Measurements from ENCODE around the gene MIER3. TPM values are rescaled to one million over a fixed set of nuclear protein-coding genes. Genes with fewer than 3 reads are reported as not detected.

MIER3 gene
- total RNA-seq, 1 donor, result 28.9 TPM

- no peak for TF ChIP-seq CTCF (IDR thresholded peaks at IDR 0.05; ENCODE audit: insufficient read depth, low read depth, low read length)
- no peak overlapping the region for H3K4me3 ChIP-seq (ENCODE audit: low read depth, low read length)
- DNase-seq (ENCODE audit: low read depth), result no peak
Observed at GRCh38 chr5:56977822-56978221, 25.9 kb upstream of the MIER3 start.

DNA sequence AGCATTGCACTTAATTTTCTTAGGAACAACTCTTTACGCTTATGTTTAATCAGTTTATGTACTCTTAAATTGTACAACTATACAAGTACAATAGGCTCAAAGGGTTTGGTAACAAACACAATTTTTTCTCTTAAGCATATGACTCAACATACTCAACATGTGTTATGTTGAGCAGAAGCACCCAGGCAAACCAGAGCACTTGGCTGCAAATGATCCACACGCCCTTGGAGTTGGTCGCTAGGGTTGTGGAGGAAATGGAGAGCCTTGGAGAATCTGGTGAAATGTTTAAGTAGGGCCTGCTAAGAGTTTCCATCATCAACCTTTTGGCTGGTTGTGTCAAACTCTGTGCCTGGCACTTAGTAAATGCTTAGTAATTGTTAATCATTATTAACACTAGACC, 25.1 kb upstream of the MIER3 start:
- DNase-seq (ENCODE audit: low read depth), result no peak
- TF ChIP-seq CTCF (IDR thresholded peaks at IDR 0.05; ENCODE audit: insufficient read depth, low read depth, low read length), result no peak
- no peak overlapping the region for H3K4me3 ChIP-seq (ENCODE audit: low read depth, low read length)

DNA sequence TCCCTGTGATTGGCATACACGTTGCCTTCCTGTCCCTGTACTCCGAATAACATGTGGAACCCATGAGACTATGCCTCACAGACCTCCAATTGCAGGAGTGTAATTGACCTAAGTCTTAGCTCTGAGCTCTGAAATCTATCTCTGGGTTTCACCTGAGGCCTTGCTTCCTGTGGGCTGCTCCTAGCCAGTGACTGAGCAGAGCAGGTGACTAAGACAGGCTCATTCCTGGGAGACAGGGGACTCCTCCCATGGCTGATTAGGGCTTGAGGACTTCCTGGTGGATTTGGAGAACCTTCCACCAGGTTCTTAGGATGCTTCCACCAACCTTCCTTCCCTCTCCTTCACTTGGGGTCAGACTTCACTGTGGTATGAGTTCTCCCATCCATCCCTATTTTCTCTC, 22.3 kb upstream of the MIER3 start:
- TF ChIP-seq CTCF (IDR thresholded peaks at IDR 0.05; ENCODE audit: insufficient read depth, low read depth, low read length), result no peak
- DNase-seq (ENCODE audit: low read depth), result no peak
- H3K4me3 ChIP-seq (ENCODE audit: low read depth, low read length), result no peak overlapping the region

DNA sequence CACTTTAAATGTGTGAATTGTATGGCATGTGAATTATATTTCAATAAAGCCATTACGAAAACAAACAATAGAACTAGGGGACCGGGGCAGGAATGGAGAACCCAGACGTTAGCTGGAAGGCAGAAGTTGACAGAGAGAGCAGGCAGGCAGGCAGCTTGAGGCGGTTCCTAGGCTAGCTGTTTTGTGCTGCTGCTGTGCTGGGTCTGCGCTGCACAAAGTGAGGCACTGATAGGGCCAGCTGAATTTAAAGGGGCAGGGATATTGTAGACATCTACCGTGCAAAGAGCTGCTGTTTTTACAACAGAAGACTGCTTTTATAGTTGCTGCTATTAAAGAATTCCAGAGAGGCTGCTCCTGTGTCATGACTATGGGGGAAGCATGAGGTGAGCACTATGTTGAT, 21.6 kb upstream of the MIER3 start:
- TF ChIP-seq CTCF (IDR thresholded peaks at IDR 0.05; ENCODE audit: insufficient read depth, low read depth, low read length), result no peak
- no peak overlapping the region for H3K4me3 ChIP-seq (ENCODE audit: low read depth, low read length)
- DNase-seq (ENCODE audit: low read depth), result no peak

- no peak overlapping the region for H3K4me3 ChIP-seq (ENCODE audit: low read depth, low read length)
- TF ChIP-seq CTCF (IDR thresholded peaks at IDR 0.05; ENCODE audit: insufficient read depth, low read depth, low read length), result no peak
- DNase-seq (ENCODE audit: low read depth), result no peak
Observed at GRCh38 chr5:56971275-56971674, 19.4 kb upstream of the MIER3 start.

- TF ChIP-seq CTCF (IDR thresholded peaks at IDR 0.05; ENCODE audit: insufficient read depth, low read depth, low read length), result no peak
- peak; percentile 35 for DNase-seq (ENCODE audit: low read depth)
- no peak overlapping the region for H3K4me3 ChIP-seq (ENCODE audit: low read depth, low read length)
Observed at GRCh38 chr5:56964173-56964572, 12.2 kb upstream of the MIER3 start.

GRCh38 chr5:56963246-56963645, 11.3 kb upstream of the MIER3 start:
- no peak for DNase-seq (ENCODE audit: low read depth)
- TF ChIP-seq CTCF (IDR thresholded peaks at IDR 0.05; ENCODE audit: insufficient read depth, low read depth, low read length), result no peak
- H3K4me3 ChIP-seq (ENCODE audit: low read depth, low read length), result no peak overlapping the region

Measured in fibroblast of villous mesenchyme (primary cell).